ENCODE data around the gene TBC1D22A.

Gene TBC1D22A

DNA sequence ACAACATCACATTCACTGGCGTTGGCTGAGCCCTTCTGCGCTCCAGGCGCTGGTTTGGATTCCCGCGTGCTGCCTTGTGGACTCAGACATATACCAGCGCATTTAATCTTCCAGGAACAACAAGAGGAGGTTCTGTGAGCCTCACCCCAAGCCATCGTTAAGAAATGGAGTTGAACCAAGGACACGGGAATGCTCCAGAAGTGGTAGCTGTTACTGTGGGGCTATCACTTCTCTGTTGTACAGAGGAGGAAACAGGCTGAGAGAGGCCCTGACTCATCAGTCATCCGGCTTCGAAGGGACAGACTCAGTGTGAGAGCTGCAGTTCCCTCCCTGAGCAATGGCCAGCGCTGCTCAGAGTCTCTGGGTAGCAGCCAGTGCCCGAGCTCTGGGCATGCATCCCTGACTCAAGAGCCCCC is 291.3 kb downstream of the TBC1D22A start:
- no peak for DNase-seq

DNA sequence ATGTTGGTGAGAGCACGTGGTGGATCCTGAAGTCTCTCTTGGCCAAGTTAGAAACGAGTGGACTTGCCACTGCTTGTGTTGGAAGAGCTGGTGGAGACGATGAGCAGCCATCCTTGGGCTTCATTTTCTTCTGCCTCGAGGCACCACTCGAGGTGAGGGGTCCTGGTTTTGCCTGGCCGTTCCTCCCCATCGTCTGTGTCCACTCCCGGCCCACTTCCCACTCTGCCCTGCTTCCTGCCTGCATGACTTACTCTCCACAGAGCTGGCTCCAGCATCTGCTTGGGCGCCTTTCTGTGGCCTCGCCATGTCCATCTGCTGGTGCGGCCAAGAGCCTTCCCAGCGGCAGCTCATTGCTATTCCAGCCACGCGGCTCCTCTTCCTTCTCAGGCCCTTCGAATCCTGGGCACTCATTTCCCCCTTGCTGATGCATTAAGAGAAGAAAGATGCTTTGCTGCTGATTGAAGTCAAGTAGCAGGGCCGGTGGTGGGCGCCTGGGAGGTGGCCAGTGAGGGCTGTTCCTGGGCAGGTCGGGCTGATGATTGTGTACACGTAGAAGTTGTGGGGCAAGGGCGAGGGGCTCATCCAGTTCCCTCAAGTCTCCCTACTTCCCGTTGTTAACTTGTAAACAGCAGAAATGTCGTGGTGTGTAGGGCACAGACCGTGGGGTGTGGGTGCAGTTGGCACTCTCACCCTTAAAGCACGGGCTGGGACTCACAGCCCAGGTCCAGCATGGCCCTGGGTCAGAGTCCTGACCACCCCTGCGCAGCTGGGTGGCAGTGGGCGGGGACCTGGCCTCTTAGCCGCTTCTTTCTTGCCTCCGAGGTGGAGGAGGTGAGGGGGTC is 292.0 kb downstream of the TBC1D22A start:
- no peak for DNase-seq

DNA sequence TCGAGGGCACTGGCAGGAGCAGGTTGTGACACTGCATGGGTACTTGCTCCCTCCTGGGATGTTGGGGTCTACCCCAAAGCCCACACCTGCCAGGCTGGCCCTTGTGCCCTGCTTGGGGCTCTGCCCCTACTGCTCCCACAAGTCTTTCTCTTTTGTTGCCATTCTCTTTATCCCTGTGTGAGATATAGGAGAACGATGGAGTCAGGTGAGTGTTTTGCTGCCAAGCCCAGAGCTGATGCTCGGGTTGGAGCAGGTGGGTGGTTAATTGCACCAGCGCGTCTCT is 292.6 kb downstream of the TBC1D22A start:
- DNase-seq = no peak

DNA sequence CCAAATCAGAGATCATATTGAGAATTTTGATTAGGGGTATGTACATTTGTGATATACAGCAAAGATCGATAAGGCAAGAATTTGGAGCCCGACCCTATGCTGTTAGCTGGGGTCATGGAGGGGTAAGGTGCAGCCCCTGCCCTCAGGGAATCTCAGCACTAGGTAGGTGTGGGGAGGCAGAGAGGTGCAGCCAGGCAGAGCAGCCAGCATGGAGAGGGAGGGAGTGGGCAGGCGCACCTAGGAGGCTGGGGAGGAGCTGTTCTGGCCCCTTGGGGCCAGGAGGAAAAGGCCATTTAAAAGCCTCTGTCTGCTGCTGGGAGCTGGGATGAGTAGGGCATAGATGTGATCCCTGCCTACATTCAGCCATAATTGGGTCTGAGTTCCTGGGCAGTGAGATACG is 293.0 kb downstream of the TBC1D22A start:
- no peak for DNase-seq

DNA sequence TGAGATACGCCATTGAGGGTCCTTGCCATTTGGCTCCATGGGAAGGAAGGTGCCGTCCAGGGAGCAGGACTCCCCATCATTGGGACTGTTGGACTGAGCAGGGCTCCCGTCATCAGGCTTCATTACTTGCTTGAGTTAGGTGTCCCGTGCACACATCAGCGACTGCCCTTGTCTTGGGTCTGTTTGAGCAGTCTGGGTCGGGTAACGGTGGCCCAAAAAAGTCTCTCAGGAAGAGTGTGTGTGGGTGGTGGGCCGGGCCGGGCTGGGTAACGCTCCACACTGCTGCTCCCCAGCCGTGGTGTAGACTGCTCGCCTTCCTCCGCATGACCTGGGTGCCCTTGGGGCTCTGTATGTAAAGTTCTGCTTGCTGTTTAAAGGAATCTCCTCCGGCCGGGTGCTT is 293.5 kb downstream of the TBC1D22A start:
- DNase-seq = no peak

DNA sequence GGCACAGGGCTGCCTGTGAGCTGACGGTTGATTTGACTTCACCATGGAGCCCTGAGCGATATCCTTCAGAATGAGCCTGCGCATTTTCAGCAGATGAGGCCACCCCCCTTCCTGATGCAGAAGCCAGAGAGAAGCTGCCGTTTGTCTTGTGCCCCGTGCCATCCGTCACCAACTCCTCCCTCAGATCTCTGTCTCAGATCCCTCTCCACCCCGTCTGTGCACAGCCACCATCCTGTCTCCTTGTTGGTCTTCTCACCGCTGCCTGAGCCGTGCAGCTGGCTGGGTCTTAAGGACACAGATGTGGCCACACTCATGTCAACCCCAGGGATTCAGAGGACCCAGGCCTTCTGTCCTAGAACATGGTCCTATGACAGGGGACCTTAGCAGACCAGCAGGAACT is 293.9 kb downstream of the TBC1D22A start:
- DNase-seq = no peak

DNA sequence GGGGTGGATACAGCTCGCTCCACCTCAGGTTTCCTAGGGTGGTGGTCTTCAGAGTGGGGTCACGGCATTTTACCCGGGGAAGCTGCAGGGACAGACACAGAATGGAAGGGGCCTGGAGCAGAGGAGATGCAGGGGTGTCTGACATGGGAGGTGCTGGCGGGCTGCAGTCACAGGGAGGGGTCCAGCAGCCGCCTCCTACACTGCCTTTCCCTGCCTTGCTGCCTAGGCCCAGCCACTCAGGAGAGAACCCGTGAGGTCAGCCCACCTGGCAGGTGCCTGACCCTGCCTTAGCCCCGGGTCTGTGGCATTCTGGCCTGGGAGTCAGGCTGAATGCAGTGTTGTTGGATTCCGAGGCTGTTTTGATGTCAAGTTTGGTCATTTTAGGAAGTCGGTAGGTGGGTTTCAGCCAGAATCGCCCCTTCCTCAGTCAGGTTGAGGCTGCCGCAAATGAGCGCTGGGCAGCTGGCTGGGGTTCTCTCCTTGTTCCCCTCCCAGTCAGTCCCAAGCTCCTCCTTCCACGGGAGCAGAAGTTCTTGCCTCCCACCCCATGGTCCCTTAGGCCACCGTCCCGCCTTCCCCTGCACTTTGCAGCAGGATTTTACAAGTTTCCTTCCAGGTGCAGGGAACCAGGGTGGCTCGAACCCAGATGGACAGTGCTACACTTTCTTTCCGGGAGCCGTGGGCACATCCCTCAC is 294.5 kb downstream of the TBC1D22A start:
- DNase-seq = no peak

DNA sequence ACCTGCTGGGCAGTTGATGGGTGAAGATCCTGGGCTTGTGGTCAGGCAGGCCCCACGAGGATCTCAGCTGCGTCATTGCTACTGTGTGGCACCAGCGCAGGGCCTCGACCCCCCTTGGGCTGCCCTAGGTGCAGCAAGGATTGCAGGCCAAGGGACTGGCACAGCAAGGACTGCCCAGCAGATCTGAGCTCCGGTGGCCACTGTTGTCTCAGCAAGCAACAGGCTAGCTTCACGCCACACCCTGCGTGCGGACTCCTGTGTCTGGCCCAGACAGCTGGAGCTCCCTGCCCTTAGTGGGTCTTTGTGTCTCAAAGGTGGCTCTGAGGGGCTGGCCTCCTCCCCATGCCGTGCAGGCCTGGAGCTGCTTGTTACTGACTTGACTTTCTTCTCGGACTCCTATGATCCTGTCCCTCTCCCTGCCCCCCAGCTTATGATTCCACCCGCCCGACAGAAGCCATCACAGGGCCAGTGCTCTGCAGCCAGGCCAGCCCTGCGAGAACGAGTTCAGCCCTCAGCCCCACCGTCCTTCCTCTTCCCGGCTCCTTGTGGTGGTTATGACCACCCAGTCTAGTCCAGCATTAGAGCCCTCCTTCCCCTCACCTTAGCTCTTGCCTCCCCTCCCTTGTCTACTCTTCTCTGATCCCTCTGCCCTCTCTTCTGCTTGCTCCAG is 295.6 kb downstream of the TBC1D22A start:
- DNase-seq = no peak

DNA sequence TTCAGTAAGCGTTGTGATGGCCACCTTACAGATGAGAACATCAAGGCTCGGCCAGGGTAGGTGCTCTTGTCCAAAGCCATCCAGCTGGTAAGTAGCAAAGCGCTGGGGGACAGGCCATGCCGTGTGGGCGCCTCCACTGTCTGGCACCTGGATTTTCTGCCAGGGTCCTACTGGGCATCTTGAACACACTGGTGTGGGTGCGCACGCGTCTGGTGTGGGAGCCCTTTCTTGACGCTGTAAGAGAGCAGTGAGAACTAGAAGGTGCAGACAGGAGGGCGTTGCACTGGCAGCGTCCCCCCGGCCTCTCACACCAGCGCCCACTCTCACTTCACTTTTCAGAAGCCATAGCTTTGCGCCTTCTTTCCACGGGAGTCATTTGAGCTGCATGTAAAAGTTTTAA is 296.6 kb downstream of the TBC1D22A start:
- no peak for DNase-seq

DNA sequence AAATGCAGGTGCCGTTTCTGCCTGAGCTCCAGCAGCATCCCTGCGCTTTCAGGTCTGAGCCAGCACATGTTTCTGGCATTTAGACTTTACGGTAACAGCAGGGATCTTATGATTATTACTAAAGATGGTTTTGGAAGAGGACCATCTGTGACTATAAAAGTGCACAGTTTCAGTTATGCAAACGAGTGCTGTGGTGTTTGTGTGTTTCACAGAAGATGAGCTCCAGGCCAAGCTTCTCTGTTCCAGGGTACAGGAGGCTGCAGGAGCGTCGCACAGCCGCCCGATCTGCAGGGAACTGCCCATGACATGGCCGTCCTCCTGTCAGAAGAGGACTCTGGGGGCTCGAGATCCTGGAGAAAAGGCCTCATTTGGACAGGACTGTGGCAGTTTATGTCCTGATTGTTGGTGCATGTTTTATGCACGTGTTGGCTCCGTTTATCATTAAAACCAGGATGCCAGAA is 297.3 kb downstream of the TBC1D22A start:
- DNase-seq = no peak

DNA sequence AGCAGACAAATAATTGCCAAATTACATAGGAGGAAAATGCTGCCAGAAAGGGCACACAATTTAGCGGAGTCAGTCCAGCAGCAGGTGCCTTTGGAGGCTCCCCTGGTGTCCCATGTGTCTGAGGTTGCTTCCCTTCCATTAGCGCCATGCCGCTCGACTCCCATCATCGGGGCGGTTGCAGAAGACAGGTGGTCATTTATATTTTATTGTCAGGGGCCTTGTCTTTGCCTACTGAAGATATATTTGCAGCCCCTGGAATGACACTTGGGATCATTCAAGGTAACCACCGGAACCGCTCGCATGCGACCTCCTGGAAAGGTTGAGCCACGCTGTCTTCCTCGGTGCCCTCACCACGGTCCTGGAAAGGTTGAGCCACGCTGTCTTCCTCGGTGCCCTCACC is 298.3 kb downstream of the TBC1D22A start:
- DNase-seq = no peak

DNA sequence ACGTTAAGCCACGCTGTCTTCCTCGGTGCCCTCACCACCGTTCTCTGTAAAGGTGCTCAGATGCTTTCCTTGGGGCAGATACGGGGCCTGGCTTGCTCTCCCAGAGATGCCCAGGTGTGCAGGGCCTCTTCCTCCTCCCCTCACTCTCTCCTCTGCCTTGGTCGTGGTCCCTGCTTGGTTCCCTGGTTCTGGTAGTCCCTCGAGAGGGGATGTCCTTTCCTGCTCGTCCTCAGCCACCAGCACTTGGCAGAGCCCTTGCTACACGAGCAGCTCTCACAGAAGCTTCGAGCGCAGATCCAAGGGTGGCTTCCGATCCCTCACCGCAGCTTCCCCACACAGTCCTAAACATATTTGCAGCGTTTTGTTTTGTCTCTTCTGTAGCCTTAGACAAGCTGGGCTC is 298.8 kb downstream of the TBC1D22A start:
- no peak for DNase-seq

DNA sequence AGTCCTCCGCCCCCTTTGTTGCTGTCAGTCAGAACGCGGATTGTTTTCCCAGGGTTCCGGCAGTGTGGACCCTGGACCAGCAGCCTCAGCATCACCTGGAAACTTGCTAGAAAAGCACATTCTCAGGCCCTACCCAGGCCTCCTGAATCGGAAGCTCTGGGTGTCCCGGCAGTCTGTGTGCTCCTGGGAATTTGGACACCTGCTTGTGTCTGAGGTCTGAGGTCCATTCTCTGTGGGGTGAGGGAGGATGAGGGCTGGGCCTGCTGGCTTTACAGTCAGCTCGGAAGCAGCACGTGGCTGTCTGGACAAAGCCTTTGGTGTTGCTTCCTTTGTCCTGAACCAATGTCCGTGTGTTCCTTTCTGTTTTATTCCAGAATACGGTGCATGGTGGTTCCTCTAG is 299.7 kb downstream of the TBC1D22A start:
- DNase-seq = no peak

DNA sequence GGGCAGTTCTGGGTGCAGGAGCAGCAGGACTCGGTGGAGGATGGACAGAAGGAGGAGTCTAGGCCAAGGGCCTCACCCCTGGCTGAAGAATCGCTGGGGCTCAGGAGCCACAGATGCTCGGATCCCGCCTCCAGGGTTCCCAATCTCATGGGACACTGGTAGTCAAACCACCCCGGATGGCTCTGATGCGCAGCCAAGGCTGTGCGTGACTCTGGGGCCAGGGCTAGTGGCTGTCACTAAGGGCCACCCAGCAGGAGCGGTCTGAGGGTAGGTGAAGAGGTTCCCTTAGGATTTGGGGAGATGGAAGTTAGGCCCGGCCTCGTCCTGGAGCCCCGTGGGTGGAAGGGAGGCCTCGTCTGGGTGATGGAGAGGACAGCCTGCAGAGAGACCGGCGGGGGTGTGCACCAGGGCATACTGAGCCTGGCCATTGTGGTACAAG is 300.6 kb downstream of the TBC1D22A start:
- DNase-seq = no peak

DNA sequence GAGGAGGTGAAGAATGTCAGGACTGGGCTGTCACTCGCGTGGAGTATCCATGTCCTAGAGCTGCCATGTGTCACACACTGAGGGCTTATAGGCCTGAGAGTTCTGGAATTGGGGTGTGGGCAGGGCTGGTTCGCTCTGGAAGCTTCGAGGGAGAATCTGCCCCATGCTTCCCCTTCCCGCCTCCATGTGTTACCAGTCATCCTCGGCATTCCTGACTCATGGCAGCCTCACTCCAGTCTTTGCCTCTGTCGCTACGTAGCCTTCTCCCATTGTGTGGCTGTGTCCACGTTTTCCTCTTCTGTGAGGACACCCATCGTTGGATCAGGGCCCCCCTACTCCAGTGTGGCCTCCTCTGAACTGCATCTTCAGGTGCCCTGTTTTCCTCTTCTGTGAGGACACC is 301.2 kb downstream of the TBC1D22A start:
- no peak for DNase-seq

DNA sequence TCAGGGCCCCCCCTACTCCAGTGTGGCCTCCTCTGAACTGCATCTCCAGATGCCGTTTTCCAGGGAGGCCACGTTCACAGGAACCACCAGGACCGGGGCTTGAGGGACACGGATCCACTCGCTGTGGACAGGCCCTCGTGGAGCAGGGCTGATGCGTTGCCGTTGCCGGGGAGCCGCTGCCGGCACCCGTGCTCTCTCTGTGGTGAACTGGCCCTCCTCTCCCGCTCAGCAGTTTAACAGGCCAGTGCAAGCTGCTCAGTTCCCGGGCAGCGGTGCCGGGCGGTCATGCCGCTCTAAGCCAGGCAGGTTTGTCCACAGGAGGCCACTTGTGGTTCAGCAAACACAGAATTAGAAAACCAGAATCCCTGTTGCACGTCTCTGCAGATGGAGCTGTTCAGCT is 301.6 kb downstream of the TBC1D22A start:
- DNase-seq = no peak

DNA sequence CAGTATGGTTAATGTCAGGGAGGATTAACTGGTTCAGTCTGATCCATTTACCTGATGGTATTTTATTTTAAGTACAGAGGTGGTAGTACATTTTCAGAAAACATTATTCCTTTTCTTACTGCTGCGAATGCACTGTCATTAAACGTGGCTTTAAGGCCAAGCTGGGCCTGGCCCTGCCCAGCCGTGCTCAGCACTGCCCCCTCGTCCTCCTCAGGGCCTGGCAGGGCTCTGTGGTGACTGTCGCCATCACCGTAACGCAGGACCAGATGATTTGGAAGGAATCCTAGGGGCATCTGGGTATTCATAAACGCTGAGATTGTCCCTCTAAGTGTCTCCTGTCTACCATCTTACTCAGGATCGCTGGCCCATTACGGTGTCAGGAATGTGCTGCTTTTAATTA is 302.0 kb downstream of the TBC1D22A start:
- DNase-seq = no peak

DNA sequence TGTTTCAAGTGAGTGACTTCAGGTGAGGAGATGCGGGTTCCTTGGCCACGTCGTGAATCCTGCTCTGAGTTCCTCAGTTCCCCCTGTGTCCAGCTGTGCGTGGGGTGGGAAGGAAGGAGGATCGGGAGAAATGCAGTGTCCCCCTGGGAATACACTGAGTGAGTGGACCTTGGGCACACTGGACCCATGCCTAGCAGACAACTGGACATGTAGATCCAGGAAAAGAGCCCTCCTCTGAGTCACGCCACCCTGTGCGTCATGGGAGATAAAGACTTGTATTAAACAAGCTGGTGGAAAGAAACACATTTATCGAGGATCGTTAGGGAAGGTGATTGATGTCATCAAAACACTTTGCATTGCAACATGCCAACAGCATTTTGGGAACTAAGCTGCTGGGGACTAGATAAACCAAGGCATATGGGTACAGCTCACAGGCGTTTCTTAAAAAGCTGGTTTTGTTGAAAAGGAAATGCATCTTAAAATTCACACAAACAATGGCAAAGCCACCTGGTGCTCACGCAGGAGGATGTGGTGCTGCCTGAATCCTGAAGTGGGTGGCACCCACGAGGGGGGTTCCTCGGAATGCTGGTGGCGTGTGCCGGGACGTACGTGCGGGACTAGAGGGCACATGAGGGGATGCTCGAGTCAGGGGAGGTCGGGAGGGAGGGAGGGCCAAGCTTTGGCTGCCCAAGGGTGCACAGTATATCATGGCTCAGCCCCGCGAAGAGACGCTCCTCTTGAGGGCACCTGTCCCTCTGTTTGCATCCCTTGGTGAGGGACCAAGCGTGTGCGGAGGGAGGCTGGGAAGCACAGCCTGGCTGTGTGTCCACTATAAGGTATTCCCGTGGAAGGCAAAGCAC is 303.5 kb downstream of the TBC1D22A start:
- DNase-seq = no peak

DNA sequence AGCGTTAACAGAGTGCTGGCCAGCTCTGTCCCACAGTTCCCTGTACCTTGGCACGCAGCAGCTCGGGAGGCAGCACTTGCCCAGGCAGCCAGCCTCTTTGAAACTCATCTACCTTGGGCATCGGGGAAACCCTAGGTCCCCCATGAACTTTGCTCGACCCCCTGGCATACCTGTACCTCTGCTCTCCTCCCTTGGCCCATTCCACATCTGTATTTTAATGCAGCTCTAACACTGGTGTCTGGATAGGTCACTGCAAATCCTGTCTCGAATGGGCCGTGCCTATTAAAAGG is 304.1 kb downstream of the TBC1D22A start:
- DNase-seq = no peak

DNA sequence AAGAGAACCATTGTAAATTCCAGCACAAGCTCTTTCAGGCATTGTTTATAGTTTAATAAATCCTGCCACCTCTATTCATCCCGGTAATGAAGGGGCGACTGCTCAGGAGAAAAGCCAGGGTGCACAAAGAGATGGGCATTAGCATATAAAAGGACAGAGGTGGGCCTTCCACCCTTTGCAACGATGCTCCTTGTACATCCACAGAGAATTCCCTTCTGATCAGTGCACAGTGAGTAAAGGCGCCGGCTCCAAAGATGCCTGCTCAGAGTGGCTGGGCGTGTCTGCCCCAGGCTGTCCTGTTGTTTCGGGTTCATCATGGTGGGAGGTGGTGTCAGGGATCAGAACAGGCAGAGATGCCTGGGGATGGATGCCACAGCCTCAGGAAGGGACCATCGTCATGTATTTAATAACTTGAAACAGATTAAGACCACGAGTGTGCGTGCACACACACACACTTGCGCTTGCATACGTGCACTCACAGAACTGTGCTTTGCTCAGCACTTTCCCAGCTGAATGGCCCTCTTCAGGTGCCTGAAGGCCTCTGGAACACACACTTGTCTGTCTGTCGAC is 305.0 kb downstream of the TBC1D22A start:
- no peak for DNase-seq

DNA sequence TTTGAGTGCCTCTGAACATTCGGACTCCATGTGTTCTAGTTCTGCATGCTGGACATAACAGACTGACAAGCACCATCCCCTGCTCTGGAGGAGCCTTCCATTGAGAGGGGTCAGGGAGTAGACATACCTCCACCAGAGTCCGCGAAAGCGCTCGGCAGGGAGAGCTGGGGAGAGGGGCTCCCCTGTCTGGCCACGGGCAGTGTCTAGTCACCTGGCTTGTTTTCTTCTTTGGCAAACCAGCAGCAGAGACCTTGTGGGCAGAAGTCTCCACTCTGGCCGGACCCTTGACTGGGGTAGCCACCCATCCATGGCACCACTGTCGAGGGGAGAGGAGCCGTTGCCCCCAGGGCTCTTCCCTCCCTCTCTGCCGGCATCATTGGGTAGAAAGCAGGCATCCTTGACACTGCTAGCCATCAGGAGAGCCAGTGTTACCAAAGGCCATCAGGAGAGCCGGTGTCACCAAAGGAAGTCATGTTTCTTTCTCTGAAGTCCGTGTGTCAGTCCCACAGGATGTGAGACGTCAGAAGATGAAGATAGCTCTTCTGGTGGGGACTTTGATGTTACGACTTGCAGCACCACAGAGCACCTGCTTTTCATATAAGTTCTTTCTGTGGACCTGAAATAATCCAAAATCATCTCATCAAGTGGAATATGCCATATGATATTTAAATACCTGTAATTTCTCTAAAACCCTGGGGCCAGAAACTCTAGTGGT is 305.6 kb downstream of the TBC1D22A start:
- DNase-seq = no peak

DNA sequence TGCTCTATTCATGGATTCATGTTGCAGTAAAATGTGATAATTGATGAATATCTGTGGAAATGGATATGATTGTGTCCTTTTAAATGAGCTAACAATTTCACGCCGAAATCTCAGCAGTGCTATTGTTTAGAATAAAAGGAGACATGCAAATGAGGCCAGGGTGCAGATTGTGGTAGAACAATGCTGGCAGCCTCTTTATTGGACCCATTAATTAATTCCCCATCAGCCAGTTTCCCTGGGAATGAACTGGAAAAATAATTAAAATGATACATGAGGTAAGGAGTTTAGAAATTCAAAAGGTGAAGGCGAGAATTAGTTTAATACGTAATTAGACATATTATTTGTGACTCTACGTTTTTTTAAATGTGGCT is 306.2 kb downstream of the TBC1D22A start:
- DNase-seq = no peak

Measured in DMS79 (cell line).